Activated B cell treated with CpG ODN at 0.5 μM for 24 hours (primary cell): ENCODE data around the gene GET4. TPM values are rescaled to one million over a fixed set of nuclear protein-coding genes. Genes with fewer than 3 reads are reported as not detected.

Experiments used
- ATAC-seq: fragments of 200-7000 bp; cut with Tn5 transposase; one replicate; pipeline ENCODE4 v1.10.0; 2021; ENCODE audit warnings: low read depth, mild to moderate bottlenecking, moderate library complexity
- CTCF ChIA-PET: fragments of 350-600 bp; sonication (Branson Sonifier 250); formaldehyde crosslinking; loops from one replicate; lab custom pipeline; 2021; ENCODE audit warnings: antibody characterized with exemption; lab: Charles Lee
- POLR2A ChIA-PET: fragments of 350-600 bp; sonication (Branson Sonifier 250); formaldehyde crosslinking; loops from one replicate; lab custom pipeline; 2021; ENCODE audit warnings: antibody characterized with exemption; lab: Charles Lee
- DNase-seq: peaks from one replicate; pipeline ENCODE4 v3.0.0; 2022
- H3K27ac Mint-ChIP-seq: one replicate; pipeline ENCODE4 v1.8.0; 2020; ENCODE audit warnings: mixed read lengths
- H3K27me3 Mint-ChIP-seq: one replicate; pipeline ENCODE4 v1.8.0; 2021; ENCODE audit warnings: mixed read lengths
- H3K36me3 Mint-ChIP-seq: one replicate; pipeline ENCODE4 v1.8.0; 2021; ENCODE audit warnings: low read depth, mixed read lengths
- H3K4me1 Mint-ChIP-seq: one replicate; pipeline ENCODE4 v1.8.0; 2021; ENCODE audit warnings: mixed read lengths
- H3K4me3 Mint-ChIP-seq: one replicate; pipeline ENCODE4 v1.8.0; 2020; ENCODE audit warnings: mild to moderate bottlenecking, mixed read lengths
- H3K9me3 Mint-ChIP-seq: one replicate; pipeline ENCODE4 v1.8.0; 2020; ENCODE audit warnings: mixed read lengths
- intact Hi-C: fragments of 100-400 bp; cut with micrococcal nuclease; formaldehyde crosslinking; loops from one replicate; pipeline ENCODE4 v1.15.1; 2024
- total RNA-seq: library from RNA; stranded (reverse); gene quantifications from 2 replicates; pipeline ENCODE4 v1.2.3, GENCODE V29; 2022
- TF ChIP-seq, protein P1 (sequence below): fragments of 200-600 bp; IDR thresholded peaks from one replicate; pipeline ENCODE4 v1.8.0; 2022; ENCODE audit warnings: antibody characterized with exemption, mild to moderate bottlenecking

The GET4 gene
- total RNA-seq, 1 donor from 2014 or later, result 41.4 TPM

DNA sequence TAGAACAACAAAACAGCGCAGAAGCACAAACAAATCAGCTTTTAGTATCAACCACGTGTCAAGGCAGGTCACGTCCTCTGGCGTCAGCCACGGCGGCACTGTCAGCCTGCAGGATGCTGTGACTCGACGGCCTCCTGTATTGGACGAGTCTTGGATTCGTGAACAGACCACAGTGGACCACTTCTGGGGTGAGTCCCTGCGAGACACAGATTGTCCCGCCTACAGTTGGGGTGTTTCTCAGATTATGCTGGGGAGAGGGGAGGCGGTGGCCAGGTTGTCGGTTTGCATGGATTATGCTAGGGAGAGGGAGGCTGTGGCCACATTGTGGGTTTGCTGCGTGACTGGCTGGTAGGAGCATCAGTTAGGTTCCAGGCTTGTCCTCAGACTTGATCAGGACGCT lies 34.4 kb upstream of the GET4 start:
- peaks cover 76% of the 10 kb centered on the region for H3K36me3 Mint-ChIP-seq
- TF ChIP-seq, protein P1, sequence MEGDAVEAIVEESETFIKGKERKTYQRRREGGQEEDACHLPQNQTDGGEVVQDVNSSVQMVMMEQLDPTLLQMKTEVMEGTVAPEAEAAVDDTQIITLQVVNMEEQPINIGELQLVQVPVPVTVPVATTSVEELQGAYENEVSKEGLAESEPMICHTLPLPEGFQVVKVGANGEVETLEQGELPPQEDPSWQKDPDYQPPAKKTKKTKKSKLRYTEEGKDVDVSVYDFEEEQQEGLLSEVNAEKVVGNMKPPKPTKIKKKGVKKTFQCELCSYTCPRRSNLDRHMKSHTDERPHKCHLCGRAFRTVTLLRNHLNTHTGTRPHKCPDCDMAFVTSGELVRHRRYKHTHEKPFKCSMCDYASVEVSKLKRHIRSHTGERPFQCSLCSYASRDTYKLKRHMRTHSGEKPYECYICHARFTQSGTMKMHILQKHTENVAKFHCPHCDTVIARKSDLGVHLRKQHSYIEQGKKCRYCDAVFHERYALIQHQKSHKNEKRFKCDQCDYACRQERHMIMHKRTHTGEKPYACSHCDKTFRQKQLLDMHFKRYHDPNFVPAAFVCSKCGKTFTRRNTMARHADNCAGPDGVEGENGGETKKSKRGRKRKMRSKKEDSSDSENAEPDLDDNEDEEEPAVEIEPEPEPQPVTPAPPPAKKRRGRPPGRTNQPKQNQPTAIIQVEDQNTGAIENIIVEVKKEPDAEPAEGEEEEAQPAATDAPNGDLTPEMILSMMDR, result no peak
- intact Hi-C loops, result loop anchor here (2.0 kb wide), 1 partner anchor 51 kb away; no protein-coding TSS in a partner anchor
- H3K9me3 Mint-ChIP-seq, result no peaks in the 10 kb centered on the region
- DNase-seq (no peak), ATAC-seq (no peak)
- H3K27me3 Mint-ChIP-seq, result no peaks in the 10 kb centered on the region
- POLR2A ChIA-PET, result no interaction called here
- no peak overlapping the region for H3K27ac Mint-ChIP-seq
- H3K4me1 Mint-ChIP-seq, result no peaks in the 10 kb centered on the region
- CTCF ChIA-PET, result no interaction called here
- no peak overlapping the region for H3K4me3 Mint-ChIP-seq

DNA sequence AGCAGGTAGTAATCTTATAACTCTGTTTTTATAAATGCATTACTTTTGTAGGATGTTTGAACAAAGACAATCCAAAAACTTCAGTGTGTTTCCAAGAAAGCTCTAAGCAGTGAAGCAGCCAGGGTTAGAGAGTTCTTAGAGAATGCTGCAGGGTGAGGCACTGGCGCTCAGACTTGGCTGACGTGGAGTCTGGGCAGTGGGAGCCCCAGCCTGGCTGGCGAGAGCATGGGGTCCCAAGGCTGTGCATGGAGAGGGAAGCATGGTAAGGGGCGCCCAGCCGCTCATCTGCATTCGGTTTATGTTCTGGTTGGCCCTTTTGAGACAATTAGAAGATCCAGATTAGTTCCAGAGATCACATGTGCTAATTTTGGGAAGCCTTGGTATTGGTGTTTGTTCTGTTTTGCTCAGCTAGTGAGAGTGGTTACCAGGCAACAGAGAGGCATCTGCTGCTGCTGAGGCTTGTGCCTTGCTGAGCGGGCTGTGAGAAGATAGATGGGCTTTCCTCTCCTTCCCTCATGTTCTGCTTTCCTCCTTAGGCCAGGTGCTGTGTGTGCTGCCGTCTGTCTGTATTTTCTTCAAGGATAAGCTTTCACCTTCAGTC lies 33.8 kb upstream of the GET4 start:
- Mint-ChIP-seq H3K4me1 (no peaks in the 10 kb centered on the region), H3K27me3 (no peaks in the 10 kb centered on the region), H3K36me3 (peaks cover 71% of the 10 kb centered on the region), H3K27ac (no peak overlapping the region), H3K4me3 (no peak overlapping the region), H3K9me3 (no peaks in the 10 kb centered on the region)
- TF ChIP-seq, protein P1, result no peak
- ATAC-seq (no peak), DNase-seq (no peak)
- intact Hi-C loops, result loop anchor here (2.0 kb wide), 1 partner anchor 52 kb away; no protein-coding TSS in a partner anchor
- CTCF ChIA-PET, result no interaction called here
- POLR2A ChIA-PET, result no interaction called here

DNA sequence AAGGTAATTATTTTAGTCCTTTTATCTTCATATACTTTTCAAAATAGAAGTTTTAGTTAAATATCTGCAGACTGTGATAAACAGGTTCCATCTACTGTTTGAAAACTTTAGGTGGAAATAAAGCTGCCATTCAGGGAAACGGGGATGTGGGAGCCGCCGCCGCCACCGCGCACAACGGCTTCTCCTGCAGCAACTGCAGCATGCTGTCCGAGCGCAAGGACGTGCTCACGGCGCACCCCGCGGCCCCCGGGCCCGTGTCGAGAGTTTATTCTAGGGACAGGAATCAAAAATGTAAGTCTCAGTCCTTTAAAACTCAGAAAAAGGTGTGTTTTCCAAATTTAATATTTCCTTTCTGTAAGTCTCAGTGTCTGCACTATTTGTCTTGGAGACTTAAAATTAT lies 33.1 kb upstream of the GET4 start:
- Mint-ChIP-seq H3K27ac (no peak overlapping the region), H3K36me3 (peaks cover 68% of the 10 kb centered on the region), H3K27me3 (no peaks in the 10 kb centered on the region), H3K9me3 (no peaks in the 10 kb centered on the region), H3K4me3 (no peak overlapping the region), H3K4me1 (no peaks in the 10 kb centered on the region)
- ChIA-PET CTCF (no interaction called here), POLR2A (no interaction called here)
- DNase-seq (no peak), ATAC-seq (no peak)
- intact Hi-C loops, result loop anchor here (2.0 kb wide), 1 partner anchor 52 kb away; no protein-coding TSS in a partner anchor
- TF ChIP-seq, protein P1, result no peak

DNA sequence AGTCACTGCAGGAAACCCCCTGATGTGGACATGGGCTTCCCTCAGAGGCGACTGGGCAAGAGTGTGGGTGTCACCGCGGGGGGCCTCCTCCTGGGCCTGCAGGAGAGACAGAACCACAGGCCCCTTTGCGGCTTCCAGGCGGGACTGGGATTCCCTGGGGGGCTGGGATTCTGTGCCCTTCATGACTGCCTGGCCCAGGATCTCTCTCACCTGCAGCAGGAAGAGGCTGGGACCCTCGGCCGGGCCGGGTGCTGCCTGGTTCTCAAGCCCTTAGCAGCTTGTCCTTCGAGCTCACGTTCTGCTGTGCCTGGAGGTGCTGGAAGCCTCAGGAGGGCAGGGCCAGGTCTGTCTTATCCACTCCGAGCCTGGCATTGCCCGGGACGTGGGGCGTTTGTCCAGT lies 32.3 kb upstream of the GET4 start:
- peaks cover 66% of the 10 kb centered on the region for H3K36me3 Mint-ChIP-seq
- CTCF ChIA-PET, result no interaction called here
- no peak for ATAC-seq

DNA sequence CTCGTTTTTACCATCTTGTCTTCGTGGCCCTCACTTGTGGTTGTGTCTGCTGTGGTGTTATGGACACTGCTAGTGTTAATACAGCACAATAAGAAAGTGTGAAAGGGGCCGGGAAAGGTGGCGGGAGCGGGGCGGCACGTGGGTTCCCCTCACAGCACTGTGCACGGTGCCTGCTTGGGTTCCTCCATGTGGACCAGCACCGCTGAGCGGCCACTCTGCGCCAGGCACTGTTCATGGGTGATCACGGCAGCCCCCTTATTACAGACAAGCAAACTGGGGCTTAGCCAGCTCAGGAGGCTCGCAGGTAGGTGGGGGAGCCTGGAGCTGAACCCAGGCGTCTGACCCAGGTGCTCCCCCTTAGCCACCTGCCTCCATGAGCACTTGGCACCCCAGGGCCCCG lies 31.8 kb upstream of the GET4 start:
- intact Hi-C loops, result no loop called here
- Mint-ChIP-seq H3K4me1 (no peaks in the 10 kb centered on the region), H3K4me3 (no peak overlapping the region), H3K27me3 (no peaks in the 10 kb centered on the region), H3K36me3 (peaks cover 69% of the 10 kb centered on the region), H3K27ac (no peak overlapping the region), H3K9me3 (no peaks in the 10 kb centered on the region)
- TF ChIP-seq, protein P1, result no peak
- DNase-seq (no peak), ATAC-seq (no peak)
- CTCF ChIA-PET, result no interaction called here
- POLR2A ChIA-PET, result no interaction called here

More for the DNA sequence above, 32.3 kb upstream of the GET4 start:
- no peaks in the 10 kb centered on the region for H3K4me1 Mint-ChIP-seq
- H3K9me3 Mint-ChIP-seq, result no peaks in the 10 kb centered on the region
- TF ChIP-seq, protein P1, result no peak
- no peak overlapping the region for H3K27ac Mint-ChIP-seq
- no peaks in the 10 kb centered on the region for H3K27me3 Mint-ChIP-seq
- POLR2A ChIA-PET, result no interaction called here
- H3K4me3 Mint-ChIP-seq, result no peak overlapping the region
- no peak for DNase-seq
- intact Hi-C loops, result no loop called here
